ELF-1 (cell line): ENCODE results near the gene POLL.
"Not testable (repeated sequence)": the region's sequence is repeated elsewhere in the genome, so short reads cannot be mapped to it uniquely, and the experiment has no call there.

Experiments used
- DNase-seq: peaks from one replicate; pipeline ENCODE4 v3.0.0-alpha.2; 2016; ENCODE audit warnings: low read depth, low spot score

The POLL gene

GRCh38 chr10:101587725-101588653 lies at the start of gene POLL, which contains the start of gene DPCD:
Gene POLL, minus strand, starts transcription at chr10:101588257. Its CDS starts 897 bp downstream, at chr10:101587360.
Gene DPCD, plus strand, starts transcription at chr10:101588321. Its CDS starts 16 bp downstream, at chr10:101588337.
- DNase-seq = peak; percentile 95

GRCh38 chr10:101633510-101633909 lies 45.5 kb upstream of the POLL start:
- not testable (repeated sequence) for DNase-seq

- DNase-seq = no peak
These were observed 43.9 kb upstream of the POLL start for GRCh38 chr10:101631821-101632475.

DNA sequence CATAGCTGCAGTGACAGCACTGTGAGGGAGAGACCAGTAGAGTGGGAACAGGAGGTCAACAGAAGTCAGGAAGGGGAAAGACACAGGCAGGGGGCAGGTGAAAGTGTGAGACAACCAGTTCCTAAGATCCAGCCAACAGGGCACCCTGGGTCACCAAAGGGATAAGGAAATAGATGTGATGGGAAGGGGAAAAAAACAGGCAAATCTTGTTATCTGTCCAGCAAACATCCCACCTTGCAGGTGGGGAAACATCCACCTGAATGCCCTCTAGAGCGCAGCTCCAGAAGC lies 42.5 kb upstream of the POLL start:
- no peak for DNase-seq

DNA sequence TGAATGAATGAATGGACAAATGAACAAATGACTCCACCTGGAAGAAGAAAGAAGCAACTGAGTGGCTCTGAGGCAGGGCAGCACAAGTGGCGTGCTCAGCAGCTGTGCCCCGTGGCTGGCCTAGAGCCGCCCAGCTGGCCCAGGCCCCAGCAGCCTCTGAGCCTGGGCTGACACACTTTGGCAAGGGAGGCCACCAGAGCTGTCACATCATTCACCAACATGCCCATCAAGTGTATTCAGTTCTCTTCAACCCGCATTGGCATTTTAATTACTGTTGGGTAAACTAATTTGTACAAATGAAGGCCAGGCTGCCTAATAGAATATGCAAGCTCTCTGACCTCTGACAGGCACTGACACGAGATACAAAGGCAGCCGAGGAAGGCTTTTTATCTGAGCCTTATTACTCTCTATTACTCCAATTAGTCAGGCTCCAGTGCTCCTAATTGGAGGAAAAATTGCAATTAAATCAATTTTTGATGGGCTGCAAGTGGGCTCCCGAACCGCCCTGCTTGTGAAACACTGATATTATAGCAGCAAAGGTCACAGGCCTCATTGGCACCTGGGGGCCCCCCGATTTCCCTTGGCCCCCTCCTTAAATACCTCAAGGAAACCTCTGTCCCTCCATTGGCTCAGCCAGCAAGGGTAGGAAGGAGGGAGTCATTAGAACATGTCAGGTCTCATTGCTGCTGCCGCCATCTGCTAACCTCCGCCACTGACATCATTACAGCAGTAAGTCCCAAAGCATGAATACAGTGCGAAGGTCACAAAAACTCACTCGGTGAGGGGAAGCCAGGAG lies 42.0 kb upstream of the POLL start:
- DNase-seq = no peak

DNA sequence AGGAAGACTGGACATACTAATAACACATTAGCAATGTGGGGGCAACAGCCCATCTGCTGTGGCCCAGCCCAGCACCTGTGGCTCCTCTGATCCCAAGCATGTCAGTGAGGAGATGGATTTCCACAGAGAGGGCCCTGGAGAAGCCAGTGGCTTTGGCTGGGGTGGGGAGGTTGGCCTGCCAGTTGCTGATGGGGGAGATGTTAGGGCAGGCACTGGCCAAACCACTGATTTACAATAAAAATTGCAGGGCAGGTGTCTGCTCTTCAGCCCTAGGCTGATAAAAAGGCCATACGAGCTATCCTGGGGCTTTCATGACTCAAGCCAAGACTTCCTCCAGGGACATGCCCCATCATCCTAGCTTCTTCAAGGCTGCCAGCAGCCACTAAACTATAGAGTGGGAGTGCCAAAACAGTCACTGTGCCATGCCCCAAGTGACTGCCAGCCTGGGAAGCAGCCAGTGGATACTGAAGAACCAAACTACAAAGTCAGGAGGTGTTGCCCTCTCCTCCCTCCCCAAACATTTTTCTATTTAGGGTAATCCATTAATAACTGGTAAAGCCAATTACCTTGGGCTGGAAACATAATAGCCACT lies 37.9 kb upstream of the POLL start:
- DNase-seq = no peak

DNA sequence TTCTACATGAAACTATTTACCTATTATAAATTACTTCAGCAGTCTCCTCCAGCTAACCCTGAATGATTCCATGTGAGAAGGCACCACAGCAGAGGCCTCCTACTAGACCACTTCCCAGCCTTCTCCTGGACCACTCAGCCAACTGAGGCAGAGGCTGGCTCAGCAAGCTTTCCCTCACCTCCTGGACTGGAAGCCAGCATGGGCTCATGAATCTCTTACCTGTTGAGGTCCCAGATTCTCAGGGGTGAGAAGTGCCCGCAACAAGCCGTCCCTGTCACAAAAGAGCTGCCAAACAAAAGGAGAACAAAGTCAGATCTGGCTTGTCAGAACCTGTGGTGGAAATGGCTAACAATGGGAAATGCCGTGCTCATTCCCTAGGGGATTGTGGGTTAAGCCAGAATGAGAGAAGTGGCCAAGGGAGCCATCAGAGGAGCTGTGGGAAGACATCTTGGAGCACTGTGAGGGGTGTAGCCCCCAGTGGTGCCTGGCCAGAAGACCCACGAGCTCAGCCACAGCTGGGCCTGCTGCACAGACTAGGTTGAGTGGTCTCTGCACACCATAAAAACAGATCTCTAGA lies 36.6 kb upstream of the POLL start:
- no peak for DNase-seq

GRCh38 chr10:101623528-101623927 lies 35.5 kb upstream of the POLL start:
- no peak for DNase-seq

DNA sequence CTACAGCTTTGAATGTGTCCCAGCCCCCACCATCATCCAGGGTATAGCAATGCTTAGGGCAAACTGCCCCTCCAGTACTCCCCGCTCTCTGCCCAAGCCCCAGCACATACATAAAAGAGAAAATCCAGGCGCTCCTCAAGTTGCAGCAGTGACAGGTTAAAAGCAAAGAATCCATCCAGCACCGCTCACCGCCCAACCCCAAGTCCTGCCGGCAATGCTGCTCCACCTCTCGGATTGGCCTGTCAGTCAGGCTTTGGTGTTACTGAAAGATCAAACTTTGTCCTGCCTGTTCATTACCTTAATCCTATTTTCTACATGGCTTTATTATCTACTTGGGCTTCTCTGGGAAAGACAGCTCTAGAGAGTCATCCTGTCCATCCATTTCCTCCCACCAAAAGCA lies 31.9 kb upstream of the POLL start:
- DNase-seq = no peak

GRCh38 chr10:101618871-101619270 lies 30.8 kb upstream of the POLL start:
- DNase-seq = no peak

- no peak for DNase-seq
These were observed 29.9 kb upstream of the POLL start for GRCh38 chr10:101617824-101618568.

DNA sequence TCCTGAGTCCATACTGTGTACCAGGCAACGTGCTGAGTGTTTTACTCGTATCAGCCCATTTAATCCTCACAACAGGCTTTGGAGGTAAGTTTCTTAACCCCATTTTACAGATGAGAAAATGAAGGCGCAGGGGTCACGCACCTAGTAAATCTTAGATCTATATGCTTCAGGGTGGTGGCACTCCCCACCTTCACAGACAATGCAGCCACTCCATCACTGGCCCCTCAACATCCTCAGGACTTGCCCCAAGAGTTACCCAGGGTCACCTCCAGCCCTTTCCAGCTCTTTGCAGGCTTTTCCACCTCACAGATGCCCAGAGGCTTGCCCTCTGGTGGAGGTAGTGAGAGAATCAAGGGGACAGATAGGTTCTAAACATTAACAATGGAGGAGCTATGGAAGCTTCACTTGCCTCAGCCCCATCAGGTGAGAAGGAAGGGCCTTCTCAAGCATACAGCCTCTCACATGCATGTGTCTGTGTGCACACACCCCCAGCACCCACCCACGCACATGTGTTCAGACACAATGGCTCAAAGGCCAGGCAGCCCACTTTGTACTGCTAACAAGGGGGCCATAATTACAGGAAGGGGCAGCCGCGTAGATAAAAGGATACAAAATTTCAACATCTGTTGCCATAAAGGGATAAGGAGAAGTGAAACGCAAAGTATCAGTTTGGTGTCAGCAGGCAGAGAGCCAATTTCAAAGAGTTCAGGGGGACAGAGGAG lies 29.2 kb upstream of the POLL start:
- peak; percentile 28 for DNase-seq

DNA sequence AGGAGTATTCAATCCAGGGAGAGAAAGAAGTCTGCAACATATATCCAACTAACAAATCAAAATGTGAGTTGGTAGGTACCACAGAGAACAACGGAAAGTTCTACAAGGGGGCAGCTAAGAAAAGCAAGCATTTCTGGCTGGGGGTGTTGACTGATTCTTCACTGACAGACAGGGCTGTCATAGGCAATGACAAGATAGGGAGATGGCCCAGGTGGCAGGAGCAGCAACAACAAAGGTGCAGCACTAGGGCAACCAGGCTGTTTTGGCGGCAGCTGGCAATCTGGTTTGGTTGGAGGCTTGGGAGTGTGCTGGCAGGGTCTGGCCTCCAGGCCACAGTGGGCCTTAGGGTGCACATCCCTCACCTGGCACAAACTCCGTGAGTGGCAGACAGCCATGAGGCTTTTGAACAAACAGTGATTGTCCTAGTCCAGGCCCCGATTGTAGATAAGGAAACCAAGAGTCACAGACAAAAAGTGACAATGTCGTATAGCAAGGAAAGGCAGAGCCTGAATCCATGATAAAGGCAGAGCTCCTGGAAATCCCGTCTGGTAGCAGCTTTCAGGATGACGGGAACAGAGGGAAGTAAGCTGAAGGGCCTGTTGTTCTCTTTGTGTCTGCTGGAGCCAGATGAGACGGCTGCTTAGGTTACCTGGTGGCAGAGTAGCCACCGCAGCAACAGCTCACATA lies 28.5 kb upstream of the POLL start:
- DNase-seq = peak; percentile 24

- no peak for DNase-seq
These were observed 27.6 kb upstream of the POLL start for GRCh38 chr10:101615525-101616116.

- no peak for DNase-seq
These were observed 26.8 kb upstream of the POLL start for GRCh38 chr10:101614663-101615524.

DNA sequence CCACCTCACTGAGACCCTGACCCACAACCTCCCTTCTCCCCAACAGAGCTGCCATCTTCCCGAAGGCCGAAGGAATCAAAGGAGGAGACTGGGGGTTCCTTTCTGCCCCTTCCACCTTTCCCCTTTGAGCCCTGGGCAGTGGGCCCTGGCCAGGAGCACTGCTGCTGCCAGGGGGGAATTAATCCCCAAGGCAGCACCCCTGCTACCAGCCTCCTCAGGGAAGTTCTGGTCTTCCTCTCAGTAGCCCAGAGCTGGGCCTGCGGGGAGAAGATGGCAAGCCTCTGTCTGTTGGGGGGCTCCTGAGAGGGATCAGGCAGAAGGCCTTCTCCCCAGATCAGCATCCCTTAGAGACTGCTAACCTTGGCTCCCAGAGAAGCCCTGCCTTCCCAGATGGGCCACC lies 25.6 kb upstream of the POLL start:
- DNase-seq = no peak

DNA sequence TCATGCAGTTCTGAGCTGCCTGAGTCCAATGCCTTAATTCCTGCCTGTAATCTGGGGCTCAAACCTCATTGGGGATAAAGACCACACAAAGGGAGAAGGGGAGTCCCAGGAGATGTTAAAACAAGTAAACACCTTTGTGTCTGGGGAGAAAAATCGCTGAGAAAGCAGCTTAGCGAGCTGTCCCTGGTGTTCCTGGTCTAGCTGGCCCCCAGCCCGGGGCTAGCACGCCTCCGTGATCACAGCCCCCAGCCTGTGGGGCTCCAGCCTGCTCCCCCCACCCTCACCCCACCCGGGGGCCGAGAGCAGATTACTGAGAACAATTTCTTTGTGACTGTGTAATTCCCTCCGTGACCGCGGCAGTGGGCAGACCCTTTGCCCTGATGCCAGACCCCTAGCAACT lies 24.8 kb upstream of the POLL start:
- DNase-seq = no peak

DNA sequence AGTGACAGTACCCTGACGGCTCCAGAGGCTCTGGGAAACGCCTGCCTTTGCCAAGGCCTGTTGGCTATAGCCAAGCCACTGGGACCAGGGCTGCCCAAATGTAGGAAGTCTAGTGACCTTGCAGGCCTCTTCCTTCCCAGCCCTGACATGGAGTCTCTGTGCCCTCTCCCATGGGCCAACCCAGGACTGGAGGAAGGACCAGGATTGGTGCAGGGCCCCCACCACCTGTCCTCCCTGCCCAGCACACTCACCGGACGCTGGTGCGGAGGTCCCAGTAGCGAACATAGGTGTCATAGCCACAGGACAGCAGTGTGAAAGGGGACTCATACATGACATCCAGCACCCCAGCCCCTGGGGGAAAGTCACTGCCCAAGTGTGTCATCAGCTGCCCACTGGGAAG lies 24.0 kb upstream of the POLL start:
- no peak for DNase-seq
